ENCODE results near the gene WDR27.
"Not testable (repeated sequence)": the region's sequence is repeated elsewhere in the genome, so short reads cannot be mapped to it uniquely, and the experiment has no call there.

DNA sequence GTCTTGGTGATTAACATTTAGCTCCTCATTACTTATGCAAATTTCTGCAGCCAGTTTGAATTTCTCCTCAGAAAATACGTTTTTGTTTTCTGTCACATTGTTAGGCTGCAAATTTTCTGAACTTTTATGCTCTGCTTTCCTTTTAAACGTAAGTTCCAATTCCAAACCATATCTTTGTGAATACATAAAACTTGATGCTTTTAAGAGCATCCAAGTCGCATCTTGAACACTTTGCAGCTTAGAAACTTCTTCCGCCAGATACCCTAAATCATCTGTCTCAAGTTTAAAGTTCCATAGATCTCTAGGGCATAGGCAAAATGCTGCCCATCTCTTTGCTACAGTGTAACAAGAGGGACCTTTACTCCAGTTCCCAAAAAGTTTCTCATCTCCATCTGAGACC is 234.1 kb downstream of the WDR27 start:
- not testable (repeated sequence) for TF ChIP-seq POLR2A (IDR thresholded peaks at IDR 0.05; ENCODE audit: low read length); GATA1 (IDR thresholded peaks at IDR 0.05; ENCODE audit: low read depth, low read length)

All from erythroblast (primary cell).